Renal cortex interstitium (tissue), 15 donors: ENCODE results near the gene ZNF528. TPM values are rescaled to one million over a fixed set of nuclear protein-coding genes. Genes with fewer than 3 reads are reported as not detected.

Experiments
- DNase-seq, 11 donors: peaks; one replicate each; pipeline ENCODE4 v3.0.0-alpha.2; 2013; ENCODE audit warnings: low read depth in 9 of 11, low spot score in 4 of 11; ENCODE audit errors: extremely low read depth in 1 of 11
- long read RNA-seq, 16 experiments: transcript quantifications; one replicate each; lab custom pipeline, GENCODE V29; 2026
- polyA plus RNA-seq, 3 donors: library from polyadenylated mRNA; unstranded; fragments of 120-200 nt; gene quantifications; one replicate each; pipeline ENCODE4 v1.2.1, GENCODE V29; 2013; ENCODE audit not compliant: insufficient read length in 3 of 3

Gene ZNF528
- 10 to 100 TPM; 34.2 to 67.2 (median 35.1) TPM for polyA plus RNA-seq
- long read RNA-seq, donor 1, full-length matches to known transcripts, result 10 of 10 reads
- long read RNA-seq, donor 1, partial matches to known transcripts, result 0 of 10 reads
- long read RNA-seq, donor 1, other reads (novel, unspliced or antisense), result 0 of 10 reads
- long read RNA-seq, donor 2, full-length matches to known transcripts, result 11 of 11 reads
- long read RNA-seq, donor 2, partial matches to known transcripts, result 0 of 11 reads
- long read RNA-seq, donor 2, other reads (novel, unspliced or antisense), result 0 of 11 reads
- long read RNA-seq, donor 3, full-length matches to known transcripts, result 20 of 20 reads
- long read RNA-seq, donor 3, partial matches to known transcripts, result 0 of 20 reads
- long read RNA-seq, donor 3, other reads (novel, unspliced or antisense), result 0 of 20 reads
- long read RNA-seq, donor 4, full-length matches to known transcripts, result 35 of 35 reads
- long read RNA-seq, donor 4, partial matches to known transcripts, result 0 of 35 reads
- long read RNA-seq, donor 4, other reads (novel, unspliced or antisense), result 0 of 35 reads
- long read RNA-seq, donor 5, full-length matches to known transcripts, result 60 of 60 reads
- long read RNA-seq, donor 5, partial matches to known transcripts, result 0 of 60 reads
- long read RNA-seq, donor 5, other reads (novel, unspliced or antisense), result 0 of 60 reads
- long read RNA-seq, donor 6, full-length matches to known transcripts, result 42 of 53 reads
- long read RNA-seq, donor 6, partial matches to known transcripts, result 6 of 53 reads
- long read RNA-seq, donor 6, other reads (novel, unspliced or antisense), result 5 of 53 reads
- long read RNA-seq, donor 7, full-length matches to known transcripts, result 23 of 23 reads
- long read RNA-seq, donor 7, partial matches to known transcripts, result 0 of 23 reads
- long read RNA-seq, donor 7, other reads (novel, unspliced or antisense), result 0 of 23 reads
- long read RNA-seq, donor 8, full-length matches to known transcripts, result 45 of 45 reads
- long read RNA-seq, donor 8, partial matches to known transcripts, result 0 of 45 reads
- long read RNA-seq, donor 8, other reads (novel, unspliced or antisense), result 0 of 45 reads
- long read RNA-seq, donor 9, full-length matches to known transcripts, result 14 of 14 reads
- long read RNA-seq, donor 9, partial matches to known transcripts, result 0 of 14 reads
- long read RNA-seq, donor 9, other reads (novel, unspliced or antisense), result 0 of 14 reads
- long read RNA-seq, donor 10, full-length matches to known transcripts, result 16 of 16 reads
- long read RNA-seq, donor 10, partial matches to known transcripts, result 0 of 16 reads
- long read RNA-seq, donor 10, other reads (novel, unspliced or antisense), result 0 of 16 reads
- long read RNA-seq, donor 11, full-length matches to known transcripts, result 13 of 13 reads
- long read RNA-seq, donor 11, partial matches to known transcripts, result 0 of 13 reads
- long read RNA-seq, donor 11, other reads (novel, unspliced or antisense), result 0 of 13 reads
- long read RNA-seq, donor 12, full-length matches to known transcripts, result 5 of 20 reads
- long read RNA-seq, donor 12, partial matches to known transcripts, result 15 of 20 reads
- long read RNA-seq, donor 12, other reads (novel, unspliced or antisense), result 0 of 20 reads
- long read RNA-seq, donor 13, full-length matches to known transcripts, result 25 of 25 reads
- long read RNA-seq, donor 13, partial matches to known transcripts, result 0 of 25 reads
- long read RNA-seq, donor 13, other reads (novel, unspliced or antisense), result 0 of 25 reads
- long read RNA-seq, donor 14, full-length matches to known transcripts, result 12 of 12 reads
- long read RNA-seq, donor 14, partial matches to known transcripts, result 0 of 12 reads
- long read RNA-seq, donor 14, other reads (novel, unspliced or antisense), result 0 of 12 reads
- long read RNA-seq, donor 15, full-length matches to known transcripts, result 7 of 7 reads
- long read RNA-seq, donor 15, partial matches to known transcripts, result 0 of 7 reads
- long read RNA-seq, donor 15, other reads (novel, unspliced or antisense), result 0 of 7 reads
- long read RNA-seq, donor 16, full-length matches to known transcripts, result 71 of 71 reads
- long read RNA-seq, donor 16, partial matches to known transcripts, result 0 of 71 reads
- long read RNA-seq, donor 16, other reads (novel, unspliced or antisense), result 0 of 71 reads

GRCh38 chr19:52397310-52398080 is at the start of gene ZNF528:
Gene ZNF528 (plus strand): TSS chr19:52397849. CDS start chr19:52402014, 4,165 bp downstream.
- DNase-seq, result peak; percentile 82 to 97 (median 93)

GRCh38 chr19:52351512-52351911 is 46.1 kb upstream of the ZNF528 start:
- no peak for DNase-seq

GRCh38 chr19:52366414-52366824 is 31.2 kb upstream of the ZNF528 start:
- DNase-seq, result no peak

GRCh38 chr19:52369559-52370340 is 27.9 kb upstream of the ZNF528 start, which contains the start of gene ZNF880:
Gene ZNF880 (plus strand): TSS chr19:52369923. CDS start chr19:52369966, 43 bp downstream.
- peak; percentile 87 to 96 (median 93) for DNase-seq

- DNase-seq, result no peak
Measured at GRCh38 chr19:52370341-52370710, 27.3 kb upstream of the ZNF528 start.

- DNase-seq, result no peak
Measured at GRCh38 chr19:52391135-52391534, 6.5 kb upstream of the ZNF528 start.

GRCh38 chr19:52398081-52398441 is 412 bp downstream of the ZNF528 start:
- DNase-seq, result peak in 1 of 11 donors; percentile 9

GRCh38 chr19:52410276-52410675 is 12.6 kb downstream of the ZNF528 start:
- DNase-seq, result no peak

- no peak for DNase-seq
Measured at GRCh38 chr19:52415711-52416110, 18.1 kb downstream of the ZNF528 start.

GRCh38 chr19:52428937-52429336 is 31.3 kb downstream of the ZNF528 start, which contains the start of gene ZNF534:
Gene ZNF534 (plus strand): TSS chr19:52429148. CDS start chr19:52431475, 2,327 bp downstream.
- no peak for DNase-seq

- DNase-seq, result no peak
Measured at GRCh38 chr19:52442179-52442578, 44.5 kb downstream of the ZNF528 start.

- no peak for DNase-seq
Measured at GRCh38 chr19:52444506-52444905, 46.9 kb downstream of the ZNF528 start.

- no peak for DNase-seq
Measured at GRCh38 chr19:52451241-52451640, 53.6 kb downstream of the ZNF528 start.

GRCh38 chr19:52453324-52454094 is 55.9 kb downstream of the ZNF528 start, which contains the start of gene ZNF578:
Gene ZNF578 (plus strand): TSS chr19:52453553. CDS start chr19:52501846, 48,293 bp downstream.
- peak; percentile 66 to 93 (median 84) for DNase-seq
